Ishikawa (cell line): Measurements from ENCODE around the gene IBA57.

ENCODE experiments used
- CEBPB ChIP-seq: IDR thresholded peaks from 2 replicates; pipeline ENCODE4 v1.6.1; 2012
- CREB1 ChIP-seq: IDR thresholded peaks from 2 replicates; pipeline ENCODE4 v1.6.1; 2012; ENCODE audit warnings: low read depth
- EGR1 ChIP-seq: IDR thresholded peaks from 2 replicates; pipeline ENCODE4 v1.6.1; 2012
- EP300 ChIP-seq: IDR thresholded peaks from 2 replicates; pipeline ENCODE4 v1.6.1; 2012; ENCODE audit warnings: borderline replicate concordance
- FOXM1 ChIP-seq: IDR thresholded peaks from 2 replicates; pipeline ENCODE4 v1.6.1; 2012; ENCODE audit warnings: low read depth, borderline replicate concordance
- NFIC ChIP-seq: IDR thresholded peaks from 2 replicates; pipeline ENCODE4 v1.6.1; 2012
- RAD21 ChIP-seq: IDR thresholded peaks from 2 replicates; pipeline ENCODE4 v1.6.1; 2012; ENCODE audit warnings: low read depth
- TAF1 ChIP-seq: IDR thresholded peaks from 2 replicates; pipeline ENCODE4 v1.6.1; 2012; ENCODE audit warnings: low read depth, mild to moderate bottlenecking
- TCF12 ChIP-seq: IDR thresholded peaks from 2 replicates; pipeline ENCODE4 v1.6.1; 2012; ENCODE audit warnings: low read depth
- TEAD4 ChIP-seq: IDR thresholded peaks from 2 replicates; pipeline ENCODE4 v1.6.1; 2012
- USF1 ChIP-seq: IDR thresholded peaks from 2 replicates; pipeline ENCODE4 v1.6.1; 2012
- YY1 ChIP-seq: IDR thresholded peaks from 2 replicates; pipeline ENCODE4 v1.6.1; 2012; ENCODE audit warnings: low read depth
- ZBTB7A ChIP-seq: IDR thresholded peaks from 2 replicates; pipeline ENCODE4 v1.6.1; 2012; ENCODE audit warnings: low read depth
- TF ChIP-seq, protein P1 (sequence below): IDR thresholded peaks from 2 replicates; pipeline ENCODE4 v1.6.1; 2012
- TF ChIP-seq, protein P2 (sequence below): IDR thresholded peaks from 2 replicates; pipeline ENCODE4 v1.6.1; 2012; ENCODE audit warnings: low read depth, mild to moderate bottlenecking

The IBA57 gene

DNA sequence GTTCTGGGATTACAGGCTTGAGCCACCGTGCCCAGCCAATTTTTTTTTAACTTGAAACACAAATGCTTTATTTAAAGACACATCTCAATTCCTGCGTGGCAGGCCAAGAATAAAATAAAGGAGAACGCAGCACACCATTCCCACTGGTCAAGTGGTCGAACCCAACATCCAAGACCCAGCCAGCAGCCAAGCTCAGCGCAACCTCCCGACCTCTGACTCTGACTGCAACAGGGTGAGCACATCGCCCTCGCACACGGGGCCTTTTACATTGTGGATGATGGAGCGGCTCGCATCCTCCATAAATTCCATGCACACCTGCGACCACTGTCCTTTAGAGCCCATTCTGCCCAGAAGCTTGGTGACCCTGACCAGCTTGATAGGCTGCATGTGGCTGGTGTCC, 31.0 kb upstream of the IBA57 start:
- no peak for TF ChIP-seq EP300
- no peak for TF ChIP-seq TAF1
- TF ChIP-seq TEAD4 = no peak
- no peak for TF ChIP-seq ZBTB7A
- no peak for TF ChIP-seq YY1
- TF ChIP-seq RAD21 = no peak
- no peak for TF ChIP-seq USF1
- TF ChIP-seq EGR1 = no peak
- TF ChIP-seq, protein P1, sequence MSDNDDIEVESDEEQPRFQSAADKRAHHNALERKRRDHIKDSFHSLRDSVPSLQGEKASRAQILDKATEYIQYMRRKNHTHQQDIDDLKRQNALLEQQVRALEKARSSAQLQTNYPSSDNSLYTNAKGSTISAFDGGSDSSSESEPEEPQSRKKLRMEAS = no peak
- TF ChIP-seq, protein P2, sequence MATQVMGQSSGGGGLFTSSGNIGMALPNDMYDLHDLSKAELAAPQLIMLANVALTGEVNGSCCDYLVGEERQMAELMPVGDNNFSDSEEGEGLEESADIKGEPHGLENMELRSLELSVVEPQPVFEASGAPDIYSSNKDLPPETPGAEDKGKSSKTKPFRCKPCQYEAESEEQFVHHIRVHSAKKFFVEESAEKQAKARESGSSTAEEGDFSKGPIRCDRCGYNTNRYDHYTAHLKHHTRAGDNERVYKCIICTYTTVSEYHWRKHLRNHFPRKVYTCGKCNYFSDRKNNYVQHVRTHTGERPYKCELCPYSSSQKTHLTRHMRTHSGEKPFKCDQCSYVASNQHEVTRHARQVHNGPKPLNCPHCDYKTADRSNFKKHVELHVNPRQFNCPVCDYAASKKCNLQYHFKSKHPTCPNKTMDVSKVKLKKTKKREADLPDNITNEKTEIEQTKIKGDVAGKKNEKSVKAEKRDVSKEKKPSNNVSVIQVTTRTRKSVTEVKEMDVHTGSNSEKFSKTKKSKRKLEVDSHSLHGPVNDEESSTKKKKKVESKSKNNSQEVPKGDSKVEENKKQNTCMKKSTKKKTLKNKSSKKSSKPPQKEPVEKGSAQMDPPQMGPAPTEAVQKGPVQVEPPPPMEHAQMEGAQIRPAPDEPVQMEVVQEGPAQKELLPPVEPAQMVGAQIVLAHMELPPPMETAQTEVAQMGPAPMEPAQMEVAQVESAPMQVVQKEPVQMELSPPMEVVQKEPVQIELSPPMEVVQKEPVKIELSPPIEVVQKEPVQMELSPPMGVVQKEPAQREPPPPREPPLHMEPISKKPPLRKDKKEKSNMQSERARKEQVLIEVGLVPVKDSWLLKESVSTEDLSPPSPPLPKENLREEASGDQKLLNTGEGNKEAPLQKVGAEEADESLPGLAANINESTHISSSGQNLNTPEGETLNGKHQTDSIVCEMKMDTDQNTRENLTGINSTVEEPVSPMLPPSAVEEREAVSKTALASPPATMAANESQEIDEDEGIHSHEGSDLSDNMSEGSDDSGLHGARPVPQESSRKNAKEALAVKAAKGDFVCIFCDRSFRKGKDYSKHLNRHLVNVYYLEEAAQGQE = no peak
- no peak for TF ChIP-seq FOXM1
- TF ChIP-seq TCF12 = no peak
- no peak for TF ChIP-seq CEBPB
- no peak for TF ChIP-seq CREB1
- no peak for TF ChIP-seq NFIC

DNA sequence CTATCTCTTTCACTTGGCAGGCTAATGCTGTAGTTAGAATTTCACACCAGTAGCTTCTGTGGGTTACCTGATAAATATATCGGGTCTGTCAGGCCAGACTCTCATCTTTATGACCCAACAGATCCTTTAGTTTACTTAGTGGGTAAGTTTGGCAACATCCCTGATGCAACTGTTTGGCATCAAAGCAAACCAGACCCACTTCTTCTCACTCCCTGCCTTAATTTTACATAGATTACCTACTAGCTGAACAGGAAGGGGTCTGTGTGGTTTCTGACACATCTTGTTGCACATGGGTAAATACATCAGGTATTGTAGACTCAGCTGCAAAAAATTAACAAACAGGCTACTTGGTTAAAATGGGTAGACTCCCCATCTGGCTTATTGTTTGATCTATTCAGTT, 28.7 kb upstream of the IBA57 start:
- no peak for TF ChIP-seq TCF12
- TF ChIP-seq, protein P2 = no peak
- TF ChIP-seq ZBTB7A = no peak
- TF ChIP-seq TAF1 = no peak

DNA sequence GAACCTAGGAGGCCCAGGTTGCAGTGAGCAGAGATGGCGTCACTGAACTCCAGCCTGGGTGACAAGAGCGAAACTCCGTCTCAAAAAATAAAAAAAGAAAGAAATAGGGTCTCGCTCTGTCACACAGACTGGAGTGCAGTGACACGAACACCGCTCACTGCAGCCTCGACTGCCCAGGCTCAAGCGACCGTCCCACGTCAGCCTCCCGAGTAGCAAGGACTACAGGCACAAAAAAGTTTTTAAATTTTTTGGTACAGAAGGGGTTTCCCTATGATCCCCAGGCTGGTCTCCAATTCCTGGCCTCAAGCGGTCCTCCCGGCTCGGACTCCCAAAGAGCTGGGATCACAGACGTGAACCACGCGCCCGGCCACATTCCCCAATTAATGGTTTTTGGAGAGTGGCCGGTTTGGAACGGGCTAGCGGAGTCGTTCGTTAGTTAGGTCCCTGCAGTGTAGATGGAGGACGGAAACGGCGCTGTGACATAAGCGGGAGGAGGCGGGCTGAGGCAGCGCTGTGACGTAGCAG, 26.1 kb upstream of the IBA57 start:
- no peak for TF ChIP-seq RAD21
- TF ChIP-seq YY1 = peak; percentile 61
- TF ChIP-seq, protein P2 = no peak
- no peak for TF ChIP-seq TEAD4
- no peak for TF ChIP-seq EGR1
- no peak for TF ChIP-seq TAF1
- no peak for TF ChIP-seq CREB1

DNA sequence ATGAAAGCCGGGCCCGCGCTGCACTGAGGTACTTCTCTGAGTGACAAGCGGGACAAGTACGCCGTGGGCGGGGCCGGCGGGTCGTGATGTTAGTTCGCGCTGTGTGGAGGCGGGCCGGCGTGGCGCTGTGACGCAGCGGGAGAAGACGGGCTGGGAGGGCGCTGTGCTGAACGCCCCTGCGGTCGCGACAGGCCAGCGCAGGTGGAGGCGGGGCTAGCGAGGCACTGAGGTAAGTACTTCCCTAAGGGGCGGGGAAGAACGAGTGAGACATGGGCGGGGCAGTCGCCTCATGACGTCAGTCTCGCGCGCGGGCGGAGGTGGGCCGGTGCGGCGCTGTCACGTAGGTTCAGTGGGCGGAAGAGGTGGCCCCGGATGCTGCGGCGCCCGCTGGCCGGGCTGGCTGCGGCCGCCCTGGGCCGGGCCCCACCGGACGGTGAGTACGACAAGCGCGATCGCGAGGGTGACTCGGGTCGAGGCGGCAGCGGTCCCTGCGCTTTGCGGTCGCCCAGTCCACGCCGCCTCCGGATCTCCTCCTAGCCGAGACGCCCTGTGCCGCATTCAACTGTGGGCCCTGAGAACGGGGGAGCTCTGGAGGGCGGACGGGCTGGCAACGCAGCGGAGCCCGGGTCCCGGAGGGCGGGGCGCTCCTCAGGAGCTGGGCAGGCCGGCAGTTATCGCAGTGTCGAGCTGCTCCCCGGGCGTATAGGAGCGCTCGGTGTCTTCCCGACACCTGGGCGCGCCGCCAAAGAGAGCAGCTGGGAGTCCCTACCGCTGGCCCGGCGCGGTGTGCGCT, 25.5 kb upstream of the IBA57 start, which contains the start of gene GUK1:
TSS of gene GUK1 (plus strand) at position 349 of the 793 bp plus-strand sequence. CDS start at position 373, 24 bp downstream.
- peak; percentile 74 for TF ChIP-seq EGR1
- TF ChIP-seq RAD21 = 0 out of 2 replicates have a peak, but pooled peaks have one; percentile 3
- no peak for TF ChIP-seq TEAD4
- no peak for TF ChIP-seq EP300
- TF ChIP-seq CREB1 = peak; percentile 91
- TF ChIP-seq ZBTB7A = no peak
- no peak for TF ChIP-seq FOXM1
- TF ChIP-seq, protein P1 = peak; percentile 52
- TF ChIP-seq CEBPB = no peak
- TF ChIP-seq NFIC = no peak; the same call in none of the 2 replicates
- no peak; the same call in 1 of the 2 replicates for TF ChIP-seq TCF12
- no peak for TF ChIP-seq YY1
